Astrocyte of the spinal cord (primary cell): Measurements from ENCODE around the gene KRTAP1-3.
"Not testable (repeated sequence)": the region's sequence is repeated elsewhere in the genome, so short reads cannot be mapped to it uniquely, and the experiment has no call there.

Source experiments
- DNase-seq: peaks from one replicate; pipeline ENCODE4 v3.0.0; 2011; ENCODE audit warnings: low read depth, low spot score
- H3K4me3 ChIP-seq: 2 replicates; pipeline ENCODE4 v1.5.1; 2011; ENCODE audit warnings: low read depth, mild to moderate bottlenecking, low read length, moderate library complexity
- in situ Hi-C: cut with HindIII; loops from 2 replicates; pipeline ENCODE4 v1.10.0; 2017; ENCODE audit warnings: low sequenced_read_pairs
- TF ChIP-seq, protein P1 (sequence below): IDR thresholded peaks from 2 replicates; pipeline ENCODE4 v1.5.1; 2012; ENCODE audit warnings: low read depth, mild to moderate bottlenecking, low read length, inconsistent platforms

KRTAP1-3 gene

DNA sequence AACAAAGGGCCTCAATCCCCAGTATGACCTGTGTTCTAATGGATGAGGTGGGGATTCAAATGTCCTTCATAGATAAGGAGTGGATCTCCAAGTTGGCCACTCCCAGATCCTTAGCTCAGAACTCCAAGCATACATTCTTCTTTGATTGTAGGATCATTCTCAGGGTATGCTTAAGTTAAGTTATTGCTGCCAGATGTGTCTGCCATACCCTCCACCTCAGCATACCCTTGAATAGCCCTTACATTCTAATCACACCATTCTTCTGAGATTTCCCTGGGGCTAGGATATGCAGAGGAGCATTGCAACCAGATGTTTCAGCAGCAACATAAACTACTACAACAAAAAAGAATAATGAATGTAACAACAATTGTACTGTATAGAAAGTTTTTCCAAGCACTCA, 32.6 kb upstream of the KRTAP1-3 start:
- in situ Hi-C loops = no loop called here
- TF ChIP-seq, protein P1, sequence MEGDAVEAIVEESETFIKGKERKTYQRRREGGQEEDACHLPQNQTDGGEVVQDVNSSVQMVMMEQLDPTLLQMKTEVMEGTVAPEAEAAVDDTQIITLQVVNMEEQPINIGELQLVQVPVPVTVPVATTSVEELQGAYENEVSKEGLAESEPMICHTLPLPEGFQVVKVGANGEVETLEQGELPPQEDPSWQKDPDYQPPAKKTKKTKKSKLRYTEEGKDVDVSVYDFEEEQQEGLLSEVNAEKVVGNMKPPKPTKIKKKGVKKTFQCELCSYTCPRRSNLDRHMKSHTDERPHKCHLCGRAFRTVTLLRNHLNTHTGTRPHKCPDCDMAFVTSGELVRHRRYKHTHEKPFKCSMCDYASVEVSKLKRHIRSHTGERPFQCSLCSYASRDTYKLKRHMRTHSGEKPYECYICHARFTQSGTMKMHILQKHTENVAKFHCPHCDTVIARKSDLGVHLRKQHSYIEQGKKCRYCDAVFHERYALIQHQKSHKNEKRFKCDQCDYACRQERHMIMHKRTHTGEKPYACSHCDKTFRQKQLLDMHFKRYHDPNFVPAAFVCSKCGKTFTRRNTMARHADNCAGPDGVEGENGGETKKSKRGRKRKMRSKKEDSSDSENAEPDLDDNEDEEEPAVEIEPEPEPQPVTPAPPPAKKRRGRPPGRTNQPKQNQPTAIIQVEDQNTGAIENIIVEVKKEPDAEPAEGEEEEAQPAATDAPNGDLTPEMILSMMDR = no peak
- DNase-seq = no peak
- H3K4me3 ChIP-seq = no peak overlapping the region

DNA sequence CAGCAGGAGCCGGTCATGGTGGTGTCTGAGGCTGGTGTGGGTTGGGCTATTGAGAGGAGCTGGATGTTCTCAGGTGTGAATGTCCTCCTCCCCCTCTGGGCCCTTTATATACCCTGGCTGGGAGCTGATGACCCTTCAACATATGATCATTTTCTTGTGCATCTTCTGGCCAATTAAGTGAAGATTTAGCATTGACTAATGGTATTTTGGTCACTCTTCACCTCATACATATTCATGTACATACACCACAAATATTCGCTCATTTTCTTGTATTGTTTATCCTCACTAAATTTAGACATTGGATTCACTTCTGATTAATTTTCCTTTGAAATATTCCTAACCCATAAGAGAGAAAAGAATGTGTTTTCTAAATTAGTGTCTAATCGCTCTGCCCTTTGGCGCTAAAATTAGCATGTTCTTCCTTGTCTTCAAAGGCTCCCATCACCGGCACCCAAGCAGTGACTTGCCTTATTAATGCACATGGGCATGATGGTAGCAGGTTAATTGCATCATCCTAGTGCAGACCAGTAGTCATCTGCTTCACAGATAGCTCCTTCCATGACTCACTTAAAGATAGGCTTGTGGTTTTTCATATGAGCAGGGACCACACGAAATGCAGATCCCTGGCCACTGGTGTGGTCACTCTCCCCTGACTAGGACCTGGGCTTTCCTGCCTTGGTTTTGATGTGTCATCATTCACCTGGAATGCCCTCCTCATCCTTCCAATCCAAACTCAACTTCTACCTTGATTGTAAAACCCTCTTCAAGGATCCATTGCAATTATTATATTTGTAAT, 31.4 kb upstream of the KRTAP1-3 start, which contains the start of gene KRTAP2-4:
TSS of gene KRTAP2-4 (minus strand) at position 51 of the 796 bp plus-strand sequence. CDS start at position 17, 34 bp downstream.
- TF ChIP-seq, protein P1 = no peak
- in situ Hi-C loops = no loop called here
- peak; percentile 83 for DNase-seq

DNA sequence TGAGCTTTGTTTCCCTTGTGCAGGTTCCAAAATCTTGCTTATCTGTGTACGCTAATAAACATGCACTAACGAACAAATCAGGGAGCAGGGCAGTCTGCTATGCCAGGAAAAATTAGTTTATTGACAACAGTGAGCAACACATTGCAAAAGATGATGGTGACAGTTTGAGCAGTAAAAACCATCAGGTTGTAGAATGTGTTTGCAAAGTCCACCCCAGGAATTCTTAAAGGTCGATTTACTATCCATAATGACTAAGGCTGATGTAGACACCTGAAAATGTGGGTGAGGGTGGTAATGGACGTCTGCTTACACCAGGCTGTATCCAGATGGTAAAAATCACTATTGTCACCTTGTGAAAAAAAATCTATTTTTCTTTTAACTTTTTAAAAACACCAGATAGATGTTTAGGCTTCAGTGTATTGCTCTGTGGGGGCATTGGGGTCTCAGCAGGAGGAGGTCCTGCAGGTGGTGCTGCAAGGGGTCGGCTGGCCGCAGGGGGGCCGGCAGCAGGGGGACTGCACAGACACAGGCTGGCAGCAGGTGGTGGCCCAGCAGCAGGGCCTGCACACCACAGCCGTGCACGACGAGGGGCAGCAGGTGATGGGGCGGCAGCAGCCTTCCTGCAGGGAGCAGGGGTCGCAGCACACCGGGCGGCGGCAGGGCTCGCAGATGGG, 30.5 kb upstream of the KRTAP1-3 start:
- DNase-seq, H3K4me3 ChIP-seq, in situ Hi-C loops: not testable (repeated sequence)

More for the DNA sequence above, 31.4 kb upstream of the KRTAP1-3 start, which contains the start of gene KRTAP2-4:
- H3K4me3 ChIP-seq = no peak within 1 kb of the TSS

DNA sequence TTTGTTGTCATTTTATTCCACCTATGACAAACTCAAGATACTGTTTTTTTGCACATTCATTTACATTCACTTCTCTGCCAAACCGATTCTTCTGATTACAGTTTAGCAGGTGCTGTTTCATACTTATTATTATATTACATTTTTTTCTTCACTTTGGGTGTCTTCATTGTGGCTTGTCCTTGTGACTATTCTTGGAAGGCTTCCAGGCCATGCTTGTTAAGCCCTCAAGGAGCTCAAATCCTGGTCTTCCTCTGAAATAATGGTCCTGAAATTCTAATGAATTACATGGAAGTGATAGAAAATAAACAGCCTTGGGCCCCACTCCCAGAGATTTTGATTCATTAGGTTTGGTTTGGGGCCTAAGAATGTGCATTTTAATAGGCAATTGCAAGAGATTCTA, 29.6 kb upstream of the KRTAP1-3 start:
- in situ Hi-C loops = no loop called here
- TF ChIP-seq, protein P1 = no peak

DNA sequence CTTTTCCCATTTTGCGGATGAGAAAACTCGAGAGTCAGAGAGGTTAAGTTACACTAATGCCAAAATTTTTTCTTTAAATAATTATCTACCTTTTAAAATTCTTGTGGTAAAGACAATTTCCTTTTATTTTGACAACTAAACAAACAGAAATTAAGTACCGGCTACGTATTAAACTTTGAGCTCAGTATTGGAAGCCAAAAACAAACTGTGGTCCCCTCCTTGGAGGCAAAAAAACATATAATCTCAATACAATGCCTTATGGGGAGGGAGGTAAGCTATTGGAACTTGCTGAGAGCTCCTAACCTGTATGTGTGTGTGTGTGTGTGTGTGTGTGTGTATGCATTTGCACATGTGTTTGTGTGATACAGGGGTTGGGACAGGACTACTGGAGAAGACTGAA, 28.8 kb upstream of the KRTAP1-3 start:
- DNase-seq = no peak
- H3K4me3 ChIP-seq = no peak overlapping the region
- TF ChIP-seq, protein P1 = no peak
- in situ Hi-C loops = no loop called here

More for the DNA sequence above, 29.6 kb upstream of the KRTAP1-3 start:
- H3K4me3 ChIP-seq = no peak overlapping the region
- no peak for DNase-seq

DNA sequence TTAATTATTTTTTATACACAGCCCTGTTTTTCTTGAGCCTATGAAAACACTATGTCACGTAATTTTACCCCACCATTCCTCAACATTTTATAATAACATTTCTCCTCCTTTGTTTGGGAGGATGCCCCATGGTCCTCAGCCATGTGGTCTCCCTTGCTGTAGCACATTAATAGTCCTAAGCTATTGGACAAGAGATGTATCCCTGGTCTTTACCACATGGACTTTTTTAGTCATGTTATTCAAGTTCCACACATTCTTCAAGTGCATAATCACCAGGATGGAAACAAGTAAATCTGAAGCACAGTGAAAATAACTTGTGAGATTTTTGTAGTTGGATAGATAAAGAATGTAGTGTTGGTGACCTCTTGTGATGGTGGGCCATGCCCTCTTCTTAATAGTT, 27.3 kb upstream of the KRTAP1-3 start:
- in situ Hi-C loops = no loop called here
- TF ChIP-seq, protein P1 = no peak
- peak; percentile 90 for DNase-seq
- no peak overlapping the region for H3K4me3 ChIP-seq
